ENCODE measurements around the gene TSKU.
A peak's percentile ranks its signal among the peaks of the same experiment; 100 is the strongest.

Gene TSKU

GRCh38 chr11:76787271-76787670 lies 4.1 kb downstream of the TSKU start:
- no peak for DNase-seq (ENCODE audit: low spot score)
- Histone ChIP-seq H3K79me1 (ENCODE audit: low read depth, low read length) (peaks cover 9% of the 10 kb centered on the region), H4K91ac (ENCODE audit: low read depth, low read length, poor library complexity) (no peak overlapping the region), H4K8ac (ENCODE audit: low read depth, low read length) (no peak overlapping the region), H3K36me3 (replicated peaks in 1 of 2; ENCODE audit: control insufficient read depth in 2 of 2, insufficient read depth in 2 of 2, low read length in 2 of 2) (peaks cover 0 to 33% of the 10 kb centered on the region in 2 donors), H3K27me3 (ENCODE audit: control insufficient read depth in 3 of 3, insufficient read depth in 3 of 3, low read depth in 1 of 3, low read length in 3 of 3) (no peaks in the 10 kb centered on the region), H3K23ac (ENCODE audit: low read depth, low read length, poor library complexity) (no peak overlapping the region), H2BK120ac (ENCODE audit: low read depth, low read length) (no peak overlapping the region), H2AFZ (ENCODE audit: low read length) (no peak overlapping the region), H3K18ac (ENCODE audit: low read length) (no peak overlapping the region), H3K9ac (ENCODE audit: low read depth, low read length, poor library complexity) (no peak overlapping the region), H3K14ac (ENCODE audit: low read length) (no peak overlapping the region), H2AK5ac (ENCODE audit: low read depth, low read length) (no peak overlapping the region), H3K4me1 (ENCODE audit: control insufficient read depth in 2 of 2, insufficient read depth in 1 of 2, low read depth in 1 of 2, low read length in 2 of 2) (peaks cover 9 to 23% of the 10 kb centered on the region in 2 donors), H3K4me2 (ENCODE audit: insufficient read depth, low read length, poor library complexity, severe bottlenecking) (no peak overlapping the region), H3K4ac (ENCODE audit: low read length) (no peak overlapping the region), H2BK12ac (ENCODE audit: low read length) (no peak overlapping the region), H3K9me3 (replicated peaks in 1 of 2; ENCODE audit: control insufficient read depth in 2 of 2, insufficient read depth in 1 of 2, low read depth in 1 of 2, low read length in 2 of 2) (peaks cover 0 to 29% of the 10 kb centered on the region in 2 donors), H2BK15ac (ENCODE audit: low read length) (no peak overlapping the region), H3K27ac (replicated peaks; ENCODE audit: low read length) (no peak overlapping the region), H3K4me3 (ENCODE audit: low read length in 2 of 2) (no peak overlapping the region), H2BK5ac (ENCODE audit: low read length) (no peak overlapping the region)
- no CpG with 5 or more reads among the region's 4 CpGs for WGBS, 2 donors (ENCODE audit: extremely low coverage in 2 of 2, insufficient read length in 2 of 2, insufficient replicate concordance in 1 of 2)

GRCh38 chr11:76787911-76788596 lies 4.9 kb downstream of the TSKU start:
- peaks cover 0 to 29% of the 10 kb centered on the region in 2 donors for H3K9me3 ChIP-seq (replicated peaks in 1 of 2; ENCODE audit: control insufficient read depth in 2 of 2, insufficient read depth in 1 of 2, low read depth in 1 of 2, low read length in 2 of 2)
- WGBS, 2 donors (ENCODE audit: extremely low coverage in 2 of 2, insufficient read length in 2 of 2, insufficient replicate concordance in 1 of 2), result no CpG with 5 or more reads among the region's 12 CpGs
- no peak overlapping the region for H2AFZ ChIP-seq (ENCODE audit: low read length)
- H3K27ac ChIP-seq (replicated peaks; ENCODE audit: low read length), result no peak overlapping the region
- H2BK5ac ChIP-seq (ENCODE audit: low read length), result no peak overlapping the region
- no peaks in the 10 kb centered on the region for H3K27me3 ChIP-seq (ENCODE audit: control insufficient read depth in 3 of 3, insufficient read depth in 3 of 3, low read depth in 1 of 3, low read length in 3 of 3)
- H2AK5ac ChIP-seq (ENCODE audit: low read depth, low read length), result no peak overlapping the region
- H3K9ac ChIP-seq (ENCODE audit: low read depth, low read length, poor library complexity), result no peak overlapping the region
- H3K4me2 ChIP-seq (ENCODE audit: insufficient read depth, low read length, poor library complexity, severe bottlenecking), result no peak overlapping the region
- peaks cover 9% of the 10 kb centered on the region for H3K79me1 ChIP-seq (ENCODE audit: low read depth, low read length)
- peak overlapping the region; percentile 20 for H3K23ac ChIP-seq (ENCODE audit: low read depth, low read length, poor library complexity)
- peaks cover 11 to 25% of the 10 kb centered on the region in 2 donors for H3K4me1 ChIP-seq (ENCODE audit: control insufficient read depth in 2 of 2, insufficient read depth in 1 of 2, low read depth in 1 of 2, low read length in 2 of 2)
- H3K36me3 ChIP-seq (replicated peaks in 1 of 2; ENCODE audit: control insufficient read depth in 2 of 2, insufficient read depth in 2 of 2, low read length in 2 of 2), result peaks cover 0 to 38% of the 10 kb centered on the region in 2 donors
- H3K14ac ChIP-seq (ENCODE audit: low read length), result no peak overlapping the region
- peak overlapping the region; percentile 35 for H3K18ac ChIP-seq (ENCODE audit: low read length)
- no peak overlapping the region for H4K8ac ChIP-seq (ENCODE audit: low read depth, low read length)
- DNase-seq (ENCODE audit: low spot score), result no peak
- no peak overlapping the region for H3K4ac ChIP-seq (ENCODE audit: low read length)
- H2BK12ac ChIP-seq (ENCODE audit: low read length), result no peak overlapping the region
- no peak overlapping the region for H2BK15ac ChIP-seq (ENCODE audit: low read length)
- H3K4me3 ChIP-seq (ENCODE audit: low read length in 2 of 2), result no peak overlapping the region
- H4K91ac ChIP-seq (ENCODE audit: low read depth, low read length, poor library complexity), result no peak overlapping the region
- no peak overlapping the region for H2BK120ac ChIP-seq (ENCODE audit: low read depth, low read length)

DNA sequence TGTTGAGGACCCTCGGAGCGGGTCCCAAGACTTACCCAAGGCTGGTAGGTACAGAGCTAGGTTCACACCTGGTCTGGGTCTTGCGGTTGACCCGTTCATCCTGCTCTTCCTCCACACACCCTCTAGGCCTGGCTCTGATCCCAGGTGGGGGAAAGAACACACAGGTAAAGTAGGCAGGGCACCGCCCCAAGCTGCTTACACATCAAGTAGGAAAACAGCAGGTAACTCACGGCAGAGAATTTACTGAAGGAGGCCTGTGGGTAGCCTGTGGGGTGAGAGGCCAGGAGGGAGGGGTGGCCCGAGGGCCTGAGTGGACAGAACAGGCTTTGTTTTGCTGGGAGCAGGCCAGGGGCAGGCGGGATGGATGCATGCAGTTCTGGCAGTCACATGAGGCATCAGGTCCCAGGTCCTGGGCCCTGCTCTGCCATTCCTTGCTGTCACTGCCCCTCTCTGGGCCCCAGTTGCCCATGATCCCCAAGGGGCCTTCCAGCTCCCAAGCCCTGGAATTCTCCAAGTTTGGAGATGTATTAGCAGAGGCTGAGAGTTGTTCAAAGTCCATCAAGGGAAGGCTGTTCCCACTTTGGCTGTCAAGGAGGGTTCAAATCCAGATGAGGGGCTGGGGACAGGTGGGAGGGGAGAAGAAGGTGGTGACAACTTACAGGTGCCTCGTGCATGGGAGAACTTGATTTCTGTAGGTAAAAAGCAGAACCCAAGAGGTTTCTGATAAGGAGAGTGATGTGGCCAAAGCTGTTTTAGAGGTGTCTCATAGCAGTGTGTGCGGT lies 5.7 kb downstream of the TSKU start:
- Histone ChIP-seq H2BK120ac (ENCODE audit: low read depth, low read length) (no peak overlapping the region), H3K36me3 (replicated peaks in 1 of 2; ENCODE audit: control insufficient read depth in 2 of 2, insufficient read depth in 2 of 2, low read length in 2 of 2) (peaks cover 0 to 38% of the 10 kb centered on the region in 2 donors), H4K91ac (ENCODE audit: low read depth, low read length, poor library complexity) (no peak overlapping the region), H3K9me3 (replicated peaks in 1 of 2; ENCODE audit: control insufficient read depth in 2 of 2, insufficient read depth in 1 of 2, low read depth in 1 of 2, low read length in 2 of 2) (peaks cover 0 to 29% of the 10 kb centered on the region in 2 donors), H3K4ac (ENCODE audit: low read length) (no peak overlapping the region), H3K4me1 (ENCODE audit: control insufficient read depth in 2 of 2, insufficient read depth in 1 of 2, low read depth in 1 of 2, low read length in 2 of 2) (peaks cover 13 to 29% of the 10 kb centered on the region in 2 donors), H3K79me1 (ENCODE audit: low read depth, low read length) (peaks cover 9% of the 10 kb centered on the region), H3K23ac (ENCODE audit: low read depth, low read length, poor library complexity) (no peak overlapping the region), H2BK15ac (ENCODE audit: low read length) (no peak overlapping the region), H2AFZ (ENCODE audit: low read length) (no peak overlapping the region), H2AK5ac (ENCODE audit: low read depth, low read length) (no peak overlapping the region), H3K4me3 (ENCODE audit: low read length in 2 of 2) (no peak overlapping the region), H3K14ac (ENCODE audit: low read length) (no peak overlapping the region), H3K4me2 (ENCODE audit: insufficient read depth, low read length, poor library complexity, severe bottlenecking) (no peak overlapping the region), H3K27me3 (ENCODE audit: control insufficient read depth in 3 of 3, insufficient read depth in 3 of 3, low read depth in 1 of 3, low read length in 3 of 3) (no peaks in the 10 kb centered on the region), H3K27ac (replicated peaks; ENCODE audit: low read length) (no peak overlapping the region), H3K9ac (ENCODE audit: low read depth, low read length, poor library complexity) (no peak overlapping the region), H3K18ac (ENCODE audit: low read length) (no peak overlapping the region), H2BK5ac (ENCODE audit: low read length) (no peak overlapping the region), H2BK12ac (ENCODE audit: low read length) (no peak overlapping the region), H4K8ac (ENCODE audit: low read depth, low read length) (no peak overlapping the region)
- no CpG with 5 or more reads among the region's 10 CpGs for WGBS, 2 donors (ENCODE audit: extremely low coverage in 2 of 2, insufficient read length in 2 of 2, insufficient replicate concordance in 1 of 2)
- no peak for DNase-seq (ENCODE audit: low spot score)

DNA sequence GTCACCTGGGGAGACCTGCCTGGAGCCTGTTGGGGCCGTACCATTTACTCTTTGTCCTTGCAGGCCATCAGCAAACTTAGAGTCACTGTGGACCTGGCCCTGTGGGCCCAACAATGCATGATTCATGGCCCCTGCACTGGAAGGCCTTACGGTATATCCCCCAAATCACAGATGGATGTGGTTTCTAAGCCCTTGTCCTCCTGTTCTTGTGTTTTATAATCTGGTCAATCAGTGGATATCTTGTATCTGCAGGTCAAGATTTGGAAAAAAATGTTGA lies 6.2 kb downstream of the TSKU start:
- Histone ChIP-seq H3K9me3 (replicated peaks in 1 of 2; ENCODE audit: control insufficient read depth in 2 of 2, insufficient read depth in 1 of 2, low read depth in 1 of 2, low read length in 2 of 2) (peaks cover 0 to 29% of the 10 kb centered on the region in 2 donors), H3K4me2 (ENCODE audit: insufficient read depth, low read length, poor library complexity, severe bottlenecking) (no peak overlapping the region), H3K27me3 (ENCODE audit: control insufficient read depth in 3 of 3, insufficient read depth in 3 of 3, low read depth in 1 of 3, low read length in 3 of 3) (no peaks in the 10 kb centered on the region), H3K4me1 (ENCODE audit: control insufficient read depth in 2 of 2, insufficient read depth in 1 of 2, low read depth in 1 of 2, low read length in 2 of 2) (peaks cover 13 to 34% of the 10 kb centered on the region in 2 donors), H3K14ac (ENCODE audit: low read length) (no peak overlapping the region), H2BK120ac (ENCODE audit: low read depth, low read length) (no peak overlapping the region), H4K8ac (ENCODE audit: low read depth, low read length) (no peak overlapping the region), H3K4ac (ENCODE audit: low read length) (no peak overlapping the region), H2AK5ac (ENCODE audit: low read depth, low read length) (no peak overlapping the region), H2AFZ (ENCODE audit: low read length) (no peak overlapping the region), H3K9ac (ENCODE audit: low read depth, low read length, poor library complexity) (no peak overlapping the region), H3K27ac (replicated peaks; ENCODE audit: low read length) (no peak overlapping the region), H3K79me1 (ENCODE audit: low read depth, low read length) (peaks cover 11% of the 10 kb centered on the region), H3K18ac (ENCODE audit: low read length) (no peak overlapping the region), H2BK15ac (ENCODE audit: low read length) (no peak overlapping the region), H3K23ac (ENCODE audit: low read depth, low read length, poor library complexity) (no peak overlapping the region), H2BK5ac (ENCODE audit: low read length) (no peak overlapping the region), H4K91ac (ENCODE audit: low read depth, low read length, poor library complexity) (no peak overlapping the region), H2BK12ac (ENCODE audit: low read length) (no peak overlapping the region), H3K4me3 (ENCODE audit: low read length in 2 of 2) (no peak overlapping the region), H3K36me3 (replicated peaks in 1 of 2; ENCODE audit: control insufficient read depth in 2 of 2, insufficient read depth in 2 of 2, low read length in 2 of 2) (peaks cover 0 to 41% of the 10 kb centered on the region in 2 donors)
- DNase-seq (ENCODE audit: low spot score), result no peak
- no CpG with 5 or more reads among the region's 2 CpGs for WGBS, 2 donors (ENCODE audit: extremely low coverage in 2 of 2, insufficient read length in 2 of 2, insufficient replicate concordance in 1 of 2)

All from neuronal stem cell (in vitro differentiated cells).